Loucy (cell line): ENCODE measurements around the gene TNRC6B.
"Not testable (repeated sequence)": the region's sequence is repeated elsewhere in the genome, so short reads cannot be mapped to it uniquely, and the experiment has no call there.

Source experiments
- CTCF ChIP-seq: fragments of 200-600 bp; sonication (generic); conservative IDR thresholded peaks from 2 replicates; pipeline ENCODE4 v1.5.1; 2014; ENCODE audit warnings: mild to moderate bottlenecking, antibody characterized with exemption, low read length
- EZH2phosphoT487 ChIP-seq: fragments of 200-600 bp; IDR thresholded peaks from 2 replicates; pipeline ENCODE4 v1.6.1; 2018; ENCODE audit warnings: antibody characterized with exemption, mild to moderate bottlenecking, moderate library complexity, borderline replicate concordance

- TF ChIP-seq CTCF, EZH2phosphoT487: not testable (repeated sequence)
Measured at GRCh38 chr22:40183603-40184002, 5.9 kb downstream of the TNRC6B start.
